MCF 10A (cell line): ENCODE measurements around the gene OBSCN. TPM values are rescaled to one million over a fixed set of nuclear protein-coding genes. Genes with fewer than 3 reads are reported as not detected.

Experiments used
- BruUV-seq: library from RNA; stranded (reverse); fragments of 400-500 nt; replicated peaks from 2 replicates; lab custom pipeline; 2021; lab: Mats Ljungman, UMichigan
- CTCF ChIA-PET: fragments of 300-600 bp; sonication (Branson Sonifier 250); formaldehyde crosslinking; extraction: SDS; loops from one replicate; lab custom pipeline; 2021; ENCODE audit warnings: antibody characterized with exemption, inconsistent platforms; lab: Yijun Ruan, JAX
- POLR2A ChIA-PET: fragments of 300-600, 350-650 bp; sonication (Branson Sonifier 250); formaldehyde crosslinking; extraction: SDS; loops from one replicate; lab custom pipeline; 2020; ENCODE audit warnings: antibody characterized with exemption, inconsistent platforms; lab: Yijun Ruan, JAX
- DNase-seq: peaks from one replicate; pipeline ENCODE4 v3.0.0-alpha.2; 2018; ENCODE audit not compliant: unreplicated experiment
- H3K27ac Mint-ChIP-seq: one replicate; pipeline ENCODE4 v1.8.0; 2022; ENCODE audit warnings: mild to moderate bottlenecking, low read depth, mixed read lengths; ENCODE audit not compliant: unreplicated experiment
- H3K27me3 Mint-ChIP-seq: one replicate; pipeline ENCODE4 v1.8.0; 2022; ENCODE audit warnings: mixed read lengths; ENCODE audit not compliant: insufficient read depth, unreplicated experiment
- H3K36me3 Mint-ChIP-seq: one replicate; pipeline ENCODE4 v1.8.0; 2022; ENCODE audit warnings: mild to moderate bottlenecking, moderate library complexity, mixed read lengths; ENCODE audit not compliant: insufficient read depth, unreplicated experiment
- H3K4me1 Mint-ChIP-seq: one replicate; pipeline ENCODE4 v1.8.0; 2022; ENCODE audit warnings: mixed read lengths; ENCODE audit not compliant: insufficient read depth, unreplicated experiment
- H3K4me3 Mint-ChIP-seq: one replicate; pipeline ENCODE4 v1.8.0; 2022; ENCODE audit warnings: mild to moderate bottlenecking, moderate library complexity, mixed read lengths; ENCODE audit not compliant: unreplicated experiment
- H3K9me3 Mint-ChIP-seq: one replicate; pipeline ENCODE4 v1.8.0; 2022; ENCODE audit warnings: mixed read lengths; ENCODE audit not compliant: unreplicated experiment
- intact Hi-C: fragments of 100-400 bp; cut with micrococcal nuclease; formaldehyde crosslinking; loops from 2 replicates; pipeline ENCODE4 v1.14.1; 2022
- total RNA-seq: library from RNA; stranded (reverse); gene quantifications from 2 replicates; pipeline ENCODE4 v1.2.3, GENCODE V29; 2022
- TF ChIP-seq, protein P1 (sequence below): fragments of 200-600 bp; IDR thresholded peaks from one replicate; pipeline ENCODE4 v1.8.0; 2022; ENCODE audit warnings: antibody characterized with exemption, mild to moderate bottlenecking; ENCODE audit not compliant: unreplicated experiment

OBSCN gene
- total RNA-seq, 1 experiment from 2014 or later: 22.6 TPM

DNA sequence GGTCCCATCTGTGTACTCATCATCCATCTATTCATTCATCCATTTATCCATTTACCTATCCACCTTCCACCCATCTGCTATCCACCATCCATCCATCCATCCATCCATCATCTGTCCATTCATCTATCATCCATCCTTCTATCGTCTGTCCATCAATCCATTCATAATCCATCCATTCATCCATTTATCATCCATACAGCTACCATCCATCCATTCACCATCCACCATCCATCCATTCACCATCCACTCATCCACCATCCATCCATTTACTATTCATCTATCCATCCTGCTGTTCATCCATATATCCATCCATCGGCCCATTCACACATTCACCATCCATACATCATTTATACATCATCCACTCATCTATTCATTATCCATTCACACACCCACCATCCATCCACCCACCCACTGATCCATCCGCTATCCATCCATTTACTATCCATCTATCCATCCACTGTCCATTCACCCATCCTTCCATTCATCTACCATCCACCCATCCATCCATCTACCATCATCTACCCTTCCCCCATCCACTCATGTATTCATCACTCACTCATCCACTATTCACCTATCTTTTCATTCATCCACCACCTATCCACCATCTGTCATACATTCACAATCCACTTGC, 102.4 kb downstream of the OBSCN start:
- POLR2A ChIA-PET: no interaction called here
- CTCF ChIA-PET: no interaction called here
- intact Hi-C loops: no loop called here
- Mint-ChIP-seq H3K27ac (no peak overlapping the region), H3K36me3 (no peaks in the 10 kb centered on the region), H3K4me1 (no peaks in the 10 kb centered on the region), H3K4me3 (no peak overlapping the region), H3K9me3 (peaks cover 10% of the 10 kb centered on the region), H3K27me3 (no peaks in the 10 kb centered on the region)
- no peak for DNase-seq
- BruUV-seq: no TSS peak
- TF ChIP-seq, protein P1, sequence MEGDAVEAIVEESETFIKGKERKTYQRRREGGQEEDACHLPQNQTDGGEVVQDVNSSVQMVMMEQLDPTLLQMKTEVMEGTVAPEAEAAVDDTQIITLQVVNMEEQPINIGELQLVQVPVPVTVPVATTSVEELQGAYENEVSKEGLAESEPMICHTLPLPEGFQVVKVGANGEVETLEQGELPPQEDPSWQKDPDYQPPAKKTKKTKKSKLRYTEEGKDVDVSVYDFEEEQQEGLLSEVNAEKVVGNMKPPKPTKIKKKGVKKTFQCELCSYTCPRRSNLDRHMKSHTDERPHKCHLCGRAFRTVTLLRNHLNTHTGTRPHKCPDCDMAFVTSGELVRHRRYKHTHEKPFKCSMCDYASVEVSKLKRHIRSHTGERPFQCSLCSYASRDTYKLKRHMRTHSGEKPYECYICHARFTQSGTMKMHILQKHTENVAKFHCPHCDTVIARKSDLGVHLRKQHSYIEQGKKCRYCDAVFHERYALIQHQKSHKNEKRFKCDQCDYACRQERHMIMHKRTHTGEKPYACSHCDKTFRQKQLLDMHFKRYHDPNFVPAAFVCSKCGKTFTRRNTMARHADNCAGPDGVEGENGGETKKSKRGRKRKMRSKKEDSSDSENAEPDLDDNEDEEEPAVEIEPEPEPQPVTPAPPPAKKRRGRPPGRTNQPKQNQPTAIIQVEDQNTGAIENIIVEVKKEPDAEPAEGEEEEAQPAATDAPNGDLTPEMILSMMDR: no peak

DNA sequence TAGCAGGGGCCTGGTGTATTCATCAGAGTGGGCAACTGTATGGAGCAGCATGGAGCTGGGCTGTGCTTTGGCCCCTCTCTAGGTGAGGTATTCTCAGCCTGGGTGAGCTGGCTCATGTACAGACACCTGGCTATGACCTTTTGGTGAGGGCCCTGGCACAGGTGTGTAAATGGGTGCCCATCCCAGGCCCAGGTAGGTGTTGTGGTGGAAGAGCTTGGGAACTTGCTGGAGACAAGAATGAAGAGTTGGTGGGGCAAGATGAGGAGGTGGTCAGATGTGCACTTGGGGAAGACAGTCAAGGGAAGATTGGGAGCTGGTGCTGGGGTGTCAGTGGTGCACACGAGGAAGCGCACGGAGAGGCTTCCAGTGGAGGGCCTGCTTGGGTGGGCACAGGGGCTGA, 103.2 kb downstream of the OBSCN start:
- Mint-ChIP-seq H3K4me1 (no peaks in the 10 kb centered on the region), H3K36me3 (no peaks in the 10 kb centered on the region), H3K27me3 (no peaks in the 10 kb centered on the region), H3K9me3 (peaks cover 8% of the 10 kb centered on the region), H3K27ac (no peak overlapping the region), H3K4me3 (no peak overlapping the region)
- intact Hi-C loops: no loop called here
- no TSS peak for BruUV-seq
- CTCF ChIA-PET: no interaction called here
- POLR2A ChIA-PET: interaction anchor here (0.5 kb wide), 2 partner anchors 744 to 1537 kb away, joined by 3 read pairs; no protein-coding TSS in a partner anchor
- no peak for DNase-seq
- TF ChIP-seq, protein P1: no peak

DNA sequence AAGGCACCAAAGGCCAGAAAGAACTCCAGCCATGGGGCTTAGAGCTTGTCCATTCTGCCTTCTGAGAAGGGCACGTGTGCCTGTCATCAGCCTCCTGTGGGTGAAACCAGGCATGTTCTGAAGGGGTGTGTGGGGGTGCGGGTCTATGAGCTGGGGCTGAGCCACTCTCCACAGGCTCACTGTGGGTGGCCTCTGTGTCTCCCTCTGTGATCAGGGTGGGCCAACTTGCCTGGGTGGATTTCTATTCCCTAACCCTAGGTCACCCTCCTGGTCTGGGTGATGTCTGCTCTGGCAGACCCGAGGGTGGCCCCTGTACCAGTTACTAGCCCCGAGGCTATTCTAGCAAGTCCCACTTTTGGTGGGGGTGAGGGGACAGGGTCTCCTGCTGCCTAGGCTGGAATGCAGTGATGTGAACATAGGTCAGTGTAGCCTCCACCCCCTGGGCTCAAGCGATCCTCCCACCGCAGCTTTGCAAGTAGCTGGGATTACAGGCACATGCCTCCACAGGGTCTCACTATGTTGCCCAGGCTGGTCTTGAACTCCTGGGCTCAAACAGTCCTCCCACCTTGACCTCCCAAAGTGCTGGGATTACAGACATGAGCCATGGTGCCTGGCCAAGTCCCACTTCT, 104.4 kb downstream of the OBSCN start:
- TF ChIP-seq, protein P1: no peak
- CTCF ChIA-PET: interaction anchor here (0.7 kb wide), 1 partner anchor 191 kb away, joined by 3 read pairs; no protein-coding TSS in a partner anchor
- no peaks in the 10 kb centered on the region for H3K36me3 Mint-ChIP-seq
- intact Hi-C loops: no loop called here
- DNase-seq: no peak
- peaks cover 8% of the 10 kb centered on the region for H3K9me3 Mint-ChIP-seq
- no TSS peak for BruUV-seq
- H3K4me1 Mint-ChIP-seq: no peaks in the 10 kb centered on the region
- H3K4me3 Mint-ChIP-seq: no peak overlapping the region
- H3K27me3 Mint-ChIP-seq: no peaks in the 10 kb centered on the region
- POLR2A ChIA-PET: interaction anchor here (0.9 kb wide), 1 partner anchor 10 kb away, joined by 3 read pairs; no protein-coding TSS in a partner anchor
- H3K27ac Mint-ChIP-seq: no peak overlapping the region

DNA sequence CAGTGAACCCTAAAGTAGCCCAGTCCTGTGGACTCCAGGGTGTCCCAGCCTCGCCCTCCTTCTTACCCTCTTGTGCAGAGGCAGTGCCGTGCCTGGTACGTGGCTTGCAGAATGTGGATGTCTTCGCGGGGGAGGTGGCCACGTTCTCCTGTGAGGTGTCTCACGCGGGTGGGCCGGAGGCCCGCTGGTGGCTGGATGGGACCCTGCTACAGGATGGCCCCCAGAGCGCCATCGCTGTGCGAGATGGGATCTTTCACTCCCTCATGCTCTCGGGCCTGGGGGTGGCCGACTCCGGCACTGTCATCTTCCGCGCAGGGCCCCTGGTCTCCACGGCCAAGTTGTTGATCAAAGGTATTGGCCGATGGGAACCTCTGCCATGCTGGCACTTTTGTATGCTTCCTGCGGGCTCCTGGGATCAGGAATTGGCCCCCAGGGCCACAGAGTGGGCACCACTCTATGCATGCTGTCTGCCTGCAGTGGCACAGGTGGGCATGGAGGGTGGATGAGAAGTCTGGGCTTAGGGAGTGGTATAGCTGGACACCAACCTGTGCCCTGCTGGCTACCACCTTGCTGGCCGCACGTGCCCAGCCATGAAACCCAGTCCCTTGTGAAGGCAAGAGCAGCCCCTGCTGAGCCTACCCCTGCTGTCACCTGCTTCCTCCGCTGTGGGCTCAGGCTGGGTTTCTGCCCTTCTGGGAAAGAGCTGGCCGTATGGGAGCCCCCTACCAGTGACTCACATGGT, 105.9 kb downstream of the OBSCN start:
- no peak overlapping the region for H3K27ac Mint-ChIP-seq
- BruUV-seq: no TSS peak
- intact Hi-C loops: no loop called here
- H3K9me3 Mint-ChIP-seq: peaks cover 3% of the 10 kb centered on the region
- H3K36me3 Mint-ChIP-seq: no peaks in the 10 kb centered on the region
- DNase-seq: no peak
- TF ChIP-seq, protein P1: no peak
- H3K4me3 Mint-ChIP-seq: no peak overlapping the region
- no peaks in the 10 kb centered on the region for H3K27me3 Mint-ChIP-seq
- ChIA-PET CTCF (interaction anchor here (0.7 kb wide), 1 partner anchor 32 kb away, joined by 3 read pairs; no protein-coding TSS in a partner anchor), POLR2A (interaction anchor here (0.7 to 0.9 kb wide), 2 partner anchors 8 to 170 kb away, joined by 3 to 4 read pairs; no protein-coding TSS in a partner anchor)
- no peaks in the 10 kb centered on the region for H3K4me1 Mint-ChIP-seq
